Transverse colon (tissue), 4 donors: ENCODE measurements around the gene FRYL. TPM values are rescaled to one million over a fixed set of nuclear protein-coding genes. Genes with fewer than 3 reads are reported as not detected.

Source experiments
- DNase-seq: peaks from one replicate; pipeline ENCODE4 v3.0.0-alpha.2; 2019
- H3K27ac ChIP-seq, 4 donors: fragments of 200-600 bp; sonication (generic); 2 replicates each; pipeline ENCODE4 v1.5.1; 2016 to 2018; ENCODE audit warnings: inconsistent platforms in 4 of 4
- H3K27me3 ChIP-seq: fragments of 200-600 bp; sonication (generic); 2 replicates; pipeline ENCODE4 v1.5.1; 2017; ENCODE audit warnings: inconsistent platforms
- H3K36me3 ChIP-seq, 4 donors: fragments of 200-600 bp; sonication (generic); 2 replicates each; pipeline ENCODE4 v1.5.1; 2017 to 2019; ENCODE audit warnings: inconsistent platforms in 4 of 4
- H3K4me1 ChIP-seq, 4 donors: fragments of 200-600 bp; sonication (generic); 2 replicates each; pipeline ENCODE4 v1.5.1; 2017 to 2020; ENCODE audit warnings: inconsistent platforms in 4 of 4
- H3K4me3 ChIP-seq, 4 donors: fragments of 200-600 bp; sonication (generic); 1 replicate in 1 of 4; 2 replicates in 3 of 4; pipeline versions ENCODE4 v1.5.1 to v1.6.1; 2017 to 2019; ENCODE audit warnings: inconsistent platforms in 4 of 4
- H3K9me3 ChIP-seq, 2 donors: fragments of 200-600 bp; sonication (generic); 2 replicates each; pipeline ENCODE4 v1.5.1; 2017 to 2019; ENCODE audit warnings: inconsistent platforms in 2 of 2
- CTCF ChIP-seq, 5 experiments: fragments of 200-600 bp in 3 of 5; fragments of 450-650 bp in 2 of 5; sonication (generic) in 3 of 5; IDR thresholded peaks; 1 replicate in 2 of 5; 2 replicates in 3 of 5; pipeline ENCODE4 v1.5.1; 2016 to 2017; ENCODE audit warnings: antibody characterized with exemption in 5 of 5, inconsistent platforms in 3 of 5, mild to moderate bottlenecking in 2 of 5, moderate library complexity in 1 of 5
- EP300 ChIP-seq: sonication (generic); formaldehyde crosslinking; IDR thresholded peaks from one replicate; pipeline ENCODE4 v1.6.1; 2017; ENCODE audit warnings: antibody characterized with exemption, low read depth
- POLR2A ChIP-seq: fragments of 450-650 bp; IDR thresholded peaks from one replicate; pipeline ENCODE4 v1.6.1; 2016; ENCODE audit warnings: antibody characterized with exemption, mild to moderate bottlenecking, moderate library complexity
- POLR2AphosphoS5 ChIP-seq, 3 donors: sonication (generic); formaldehyde crosslinking; IDR thresholded peaks; one replicate each; pipeline ENCODE4 v1.6.1; 2016; ENCODE audit warnings: antibody characterized with exemption in 3 of 3
- WGBS, 2 donors: methylation state at CpG; one replicate each; pipeline ENCODE4 v1.1.5; 2018; ENCODE audit warnings: low coverage in 1 of 2; 5-methylcytosine and 5-hydroxymethylcytosine counted together
- in situ Hi-C, 4 donors: fragments of 200-750 bp; cut with MboI; loops; one replicate each; pipeline versions ENCODE4 v1.15.0 to v1.15.1; 2017; ENCODE audit warnings: low sequenced_read_pairs in 3 of 4, low pct_ligation_motif_present in 1 of 4, low pct_unique_long_range_greater_than_20kb in 1 of 4
- intact Hi-C: fragments of 100-400 bp; cut with DNase I; formaldehyde crosslinking; loops from one replicate; pipeline ENCODE4 v1.15.1; 2023; ENCODE audit warnings: low total_unique reads
- total RNA-seq, 4 donors: library from RNA; depleted of rRNA; stranded (reverse); fragments of >200 nt; gene quantifications; one replicate each; pipeline ENCODE4 v1.1.0, GENCODE V29; 2016

FRYL gene
- total RNA-seq, 4 donors from 2014 or later: 477 to 645 (median 545) TPM

GRCh38 chr4:48504026-48504330 is 276.1 kb downstream of the FRYL start:
- no peak for TF ChIP-seq POLR2AphosphoS5 (IDR thresholded peaks at IDR 0.05)
- TF ChIP-seq POLR2A: no peak
- TF ChIP-seq EP300: no peak
- no peak for TF ChIP-seq CTCF (IDR thresholded peaks at IDR 0.05)
- in situ Hi-C loops: loop anchor here in 1 of 4 donors (25.0 kb wide), 1 partner anchor 617 kb away; no protein-coding TSS in a partner anchor
- H3K4me1 ChIP-seq: no peaks in the 10 kb centered on the region
- H3K27me3 ChIP-seq: no peaks in the 10 kb centered on the region
- DNase-seq: no peak
- peaks cover 0 to 45% (median 21%) of the 10 kb centered on the region in 4 donors for H3K36me3 ChIP-seq
- 69 to 72% methylated on average over 2 of the region's 2 CpGs for WGBS, 2 donors
- no peaks in the 10 kb centered on the region for H3K9me3 ChIP-seq
- H3K4me3 ChIP-seq: no peak overlapping the region
- intact Hi-C loops: no loop called here
- no peak overlapping the region for H3K27ac ChIP-seq

- no peak for DNase-seq
- TF ChIP-seq CTCF (IDR thresholded peaks at IDR 0.05) (no peak), POLR2A (no peak), EP300 (no peak), POLR2AphosphoS5 (IDR thresholded peaks at IDR 0.05) (no peak)
- no peak overlapping the region for H3K27ac ChIP-seq
- H3K27me3 ChIP-seq: no peaks in the 10 kb centered on the region
- H3K4me1 ChIP-seq: no peaks in the 10 kb centered on the region
- intact Hi-C loops (no loop called here), in situ Hi-C loops (loop anchor here in 1 of 4 donors (25.0 kb wide), 1 partner anchor 616 kb away; no protein-coding TSS in a partner anchor)
- no peak overlapping the region for H3K4me3 ChIP-seq
- H3K36me3 ChIP-seq: peaks cover 0 to 45% (median 19%) of the 10 kb centered on the region in 4 donors
- 51 to 57% methylated on average over 4 of the region's 4 CpGs for WGBS, 2 donors
- H3K9me3 ChIP-seq: no peaks in the 10 kb centered on the region
Observed at GRCh38 chr4:48503233-48504025, 276.6 kb downstream of the FRYL start.

GRCh38 chr4:48499551-48500066 is 280.5 kb downstream of the FRYL start:
- DNase-seq: no peak
- WGBS, 2 donors: 61 to 81% methylated on average over 2 to 3 of the region's 3 CpGs
- Histone ChIP-seq H3K27ac (no peak overlapping the region), H3K4me3 (no peak overlapping the region), H3K4me1 (no peaks in the 10 kb centered on the region), H3K9me3 (no peaks in the 10 kb centered on the region), H3K36me3 (peaks cover 0 to 44% (median 12%) of the 10 kb centered on the region in 4 donors), H3K27me3 (no peaks in the 10 kb centered on the region)
- intact Hi-C loops (no loop called here), in situ Hi-C loops (loop anchor here in 2 of 4 donors (25.0 kb wide), 2 partner anchors 187 to 612 kb away; no protein-coding TSS in a partner anchor)
- TF ChIP-seq POLR2AphosphoS5 (IDR thresholded peaks at IDR 0.05): no peak
- TF ChIP-seq CTCF (IDR thresholded peaks at IDR 0.05): no peak
- TF ChIP-seq POLR2A: no peak
- TF ChIP-seq EP300: no peak

- in situ Hi-C loops: loop anchor here in 1 of 4 donors (25.0 kb wide), 1 partner anchor 187 kb away; no protein-coding TSS in a partner anchor
- Histone ChIP-seq H3K36me3 (peaks cover 0 to 43% (median 12%) of the 10 kb centered on the region in 4 donors), H3K27me3 (no peaks in the 10 kb centered on the region), H3K9me3 (no peaks in the 10 kb centered on the region), H3K27ac (no peak overlapping the region), H3K4me1 (no peaks in the 10 kb centered on the region), H3K4me3 (no peak overlapping the region)
- 88 to 92% methylated on average over 4 of the region's 4 CpGs for WGBS, 2 donors
- intact Hi-C loops: no loop called here
- TF ChIP-seq POLR2A: no peak
- no peak for TF ChIP-seq POLR2AphosphoS5 (IDR thresholded peaks at IDR 0.05)
- TF ChIP-seq CTCF (IDR thresholded peaks at IDR 0.05): no peak
- no peak for TF ChIP-seq EP300
- no peak for DNase-seq
Observed at GRCh38 chr4:48498895-48499294, 281.2 kb downstream of the FRYL start.
